ENCODE measurements around the gene SMC6. TPM values are rescaled to one million over a fixed set of nuclear protein-coding genes. Genes with fewer than 3 reads are reported as not detected.

The SMC6 gene
- total RNA-seq, 1 experiment from 2014 or later = 40.3 TPM

DNA sequence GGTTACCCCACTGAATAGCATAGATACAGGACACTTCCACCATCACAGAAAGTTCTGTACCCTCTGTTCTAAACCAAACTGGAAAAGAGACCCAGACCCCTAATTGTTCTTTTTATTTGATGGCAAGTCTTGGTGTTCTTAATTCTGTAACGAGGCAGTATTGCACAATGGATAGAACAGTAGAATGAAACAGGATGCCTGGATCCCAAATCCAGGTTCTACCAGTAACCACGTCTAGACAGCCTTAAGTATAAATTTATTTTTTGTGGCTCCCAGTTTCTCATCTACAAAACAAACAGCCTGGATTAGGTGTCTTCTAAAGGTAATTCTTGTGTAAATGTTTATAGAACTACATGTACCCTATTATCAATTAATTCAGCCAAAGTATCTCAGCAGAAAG is 23.7 kb downstream of the SMC6 start:
- H2BK120ac ChIP-seq (ENCODE audit: low read depth, low read length, poor library complexity, severe bottlenecking) = no peak overlapping the region

More for the DNA sequence above, 23.7 kb downstream of the SMC6 start:
- Histone ChIP-seq H2BK12ac (ENCODE audit: insufficient read length, low read depth, low read length) (no peak overlapping the region), H3K4me1 (ENCODE audit: insufficient read depth, low read length) (no peaks in the 10 kb centered on the region), H3K4me2 (ENCODE audit: insufficient read depth, insufficient read length, low read length) (no peak overlapping the region), H4K8ac (replicated peaks; ENCODE audit: insufficient read length, low read depth, low read length) (no peak overlapping the region), H2BK20ac (ENCODE audit: low read depth, low read length, poor library complexity, severe bottlenecking) (no peak overlapping the region), H3K14ac (ENCODE audit: insufficient read depth, low read length) (no peak overlapping the region), H3K27ac (ENCODE audit: insufficient read length, low read depth, low read length) (no peak overlapping the region), H3K4ac (ENCODE audit: low read depth, low read length) (no peak overlapping the region), H4K20me1 (ENCODE audit: control insufficient read depth, insufficient read depth, insufficient read length) (no peaks in the 10 kb centered on the region), H3K9me3 (ENCODE audit: control insufficient read depth, low read depth, low read length) (no peaks in the 10 kb centered on the region), H3K56ac (ENCODE audit: insufficient read length, low read depth, low read length) (no peak overlapping the region), H3K18ac (ENCODE audit: insufficient read length, low read depth, low read length) (no peak overlapping the region), H3K23me2 (ENCODE audit: insufficient read length, low read depth, low read length, poor library complexity, severe bottlenecking) (no peaks in the 10 kb centered on the region), H3K9ac (ENCODE audit: extremely low read depth, insufficient read length, low read length) (no peak overlapping the region), H2AK5ac (ENCODE audit: insufficient read length, low read length) (no peak overlapping the region), H2AFZ (ENCODE audit: low read length) (no peak overlapping the region), H3K79me1 (ENCODE audit: insufficient read depth, low read depth, low read length, poor library complexity, severe bottlenecking) (peaks cover 3% of the 10 kb centered on the region), H3T11ph (ENCODE audit: low read length) (no peak overlapping the region), H2BK15ac (ENCODE audit: low read depth, low read length) (no peak overlapping the region), H4K91ac (ENCODE audit: insufficient read length, low read depth, low read length) (no peak overlapping the region), H4K5ac (ENCODE audit: insufficient read length, low read depth, low read length) (no peak overlapping the region), H3K79me2 (ENCODE audit: insufficient read depth, low read length) (no peaks in the 10 kb centered on the region), H2BK5ac (ENCODE audit: insufficient read length, low read length) (no peak overlapping the region), H3K23ac (ENCODE audit: insufficient read length, low read depth, low read length) (no peak overlapping the region), H3K27me3 (ENCODE audit: insufficient read depth, low read length) (no peaks in the 10 kb centered on the region)
- no peaks in the 10 kb centered on the region for H3K27me3 Mint-ChIP-seq (ENCODE audit: low read depth)
- H3K4me3 Mint-ChIP-seq = no peak overlapping the region
- DNase-seq = no peak
- no peak for TF ChIP-seq CTCF (conservative IDR thresholded peaks at IDR 0.05)
- H3K27ac Mint-ChIP-seq = no peak overlapping the region; a peak in 1 of 7 replicates
- peaks cover 20 to 57% (median 43%) of the 10 kb centered on the region in 3 experiments for H3K36me3 Mint-ChIP-seq (ENCODE audit: insufficient read depth in 1 of 3, low read depth in 3 of 3)
- WGBS (ENCODE audit: extremely low coverage, insufficient read length, low lambda C conversion rate) = no CpG with 5 or more reads among the region's 2 CpGs
- peaks cover 8 to 11% of the 10 kb centered on the region in 2 experiments; a peak in 3 of 4 replicates for H3K4me1 Mint-ChIP-seq
- no peaks in the 10 kb centered on the region for H3K9me3 Mint-ChIP-seq
